Keratinocyte (primary cell): Measurements from ENCODE around the gene TRAPPC6A.

ENCODE experiments used
- CTCF ChIP-seq, 3 experiments: IDR thresholded peaks in 1 of 3; conservative IDR thresholded peaks in 1 of 3; optimal IDR thresholded peaks in 1 of 3; 2 replicates in 2 of 3; 3 replicates in 1 of 3; pipeline versions ENCODE3 to v1.5.1; 2011; ENCODE audit warnings: low read length in 3 of 3, mild to moderate bottlenecking in 3 of 3, moderate library complexity in 2 of 3, control low read depth in 1 of 3, inconsistent platforms in 1 of 3; ENCODE audit not compliant: insufficient read depth in 2 of 3; ENCODE audit errors: extremely low read depth in 1 of 3
- EZH2 ChIP-seq: IDR thresholded peaks from one replicate; pipeline ENCODE4 v1.6.1; 2012; ENCODE audit warnings: inconsistent platforms, mild to moderate bottlenecking, low read length, moderate library complexity

DNA sequence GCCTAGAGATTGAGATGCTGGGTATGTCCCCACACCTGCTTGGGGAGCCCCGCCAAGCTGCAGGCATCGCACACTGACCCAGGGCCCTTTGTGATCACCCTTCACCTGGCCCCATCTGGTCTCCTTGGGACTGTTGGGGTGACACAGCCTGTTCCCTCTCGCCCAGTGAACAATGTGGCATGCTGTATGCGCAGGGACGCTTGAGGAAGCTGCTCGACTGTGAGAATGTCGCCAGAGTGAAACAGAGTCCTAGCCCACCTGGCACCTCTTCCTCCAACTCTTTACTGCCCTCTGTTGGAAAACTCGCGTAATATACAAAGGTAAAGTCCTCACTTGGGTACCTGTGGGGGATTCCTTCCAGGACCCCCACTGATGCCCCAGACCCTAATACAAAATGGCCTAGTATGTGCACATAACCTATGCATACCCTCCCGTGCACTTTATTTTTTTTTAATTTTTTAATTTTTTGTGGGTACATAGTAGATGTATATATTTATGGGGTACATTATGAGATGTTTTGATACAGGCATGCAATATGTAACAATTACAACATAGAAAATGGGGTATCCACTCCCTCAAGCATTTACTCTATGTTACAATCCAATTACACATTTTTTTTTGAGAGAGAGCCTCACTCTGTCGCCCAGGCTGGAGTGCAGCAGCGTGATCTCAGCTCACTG, 9.5 kb upstream of the TRAPPC6A start:
- TF ChIP-seq CTCF (optimal IDR thresholded peaks at IDR 0.05 in 1 of 3, IDR thresholded peaks at IDR 0.05 in 1 of 3, conservative IDR thresholded peaks at IDR 0.05 in 1 of 3; ENCODE audit: extremely low read depth in 1 of 3, insufficient read depth in 2 of 3, low read length in 3 of 3) (peak; percentile 54 to 73 (median 64)), EZH2 (no peak)
